T-helper 1 cell treated with Interleukin-12 subunit alpha and Interleukin-12 subunit beta and Interleukin-4 antibody, amounts not matched to agents 30 ng/mL and 1 ng/mL, for 36 hours (primary cell): Measurements from ENCODE around the gene C4BPB. TPM values are rescaled to one million over a fixed set of nuclear protein-coding genes. Genes with fewer than 3 reads are reported as not detected.

Experiments
- intact Hi-C: fragments of 100-400 bp; cut with micrococcal nuclease; formaldehyde crosslinking; loops from one replicate; pipeline ENCODE4 v1.15.1; 2024
- total RNA-seq: library from RNA; stranded (reverse); gene quantifications from 2 replicates; pipeline ENCODE4 v1.2.3, GENCODE V29; 2022

Gene C4BPB
- total RNA-seq, 1 donor from 2014 or later, result 15.6 TPM

DNA sequence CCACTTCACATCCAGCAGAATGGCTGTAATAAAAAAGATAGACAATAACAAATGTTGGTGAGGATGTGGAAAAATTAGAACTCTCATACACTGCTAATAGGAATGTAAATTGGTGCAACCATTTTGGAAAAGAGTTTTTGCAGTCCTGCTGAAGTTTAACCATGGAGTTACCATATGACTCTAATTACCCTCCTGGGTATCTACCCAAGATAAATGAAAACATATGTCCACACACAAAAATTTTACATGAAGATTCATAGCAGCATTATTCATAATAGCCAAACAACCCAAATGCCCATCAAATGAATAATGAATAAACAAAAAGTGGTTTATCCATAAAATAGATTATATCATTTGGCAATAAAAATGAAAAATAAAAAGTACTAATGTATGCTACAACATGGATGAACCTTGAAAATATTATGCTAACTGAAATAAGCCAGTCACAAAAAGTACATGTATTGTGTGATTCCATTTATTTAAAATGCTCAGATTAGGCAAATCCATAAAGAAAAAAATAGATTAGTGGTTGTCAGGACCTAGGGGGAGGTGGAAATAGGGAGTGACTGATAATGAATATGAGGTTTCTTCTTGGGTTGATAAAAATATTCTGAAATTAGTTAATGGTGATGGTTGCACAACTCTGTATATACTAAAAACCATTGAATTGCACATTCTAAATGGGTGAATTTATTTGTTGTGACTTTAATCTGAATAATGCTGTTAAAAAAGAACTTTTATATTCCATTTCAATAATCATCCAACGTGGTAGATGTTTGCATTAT is 41.8 kb downstream of the C4BPB start:
- intact Hi-C loops, result no loop called here

DNA sequence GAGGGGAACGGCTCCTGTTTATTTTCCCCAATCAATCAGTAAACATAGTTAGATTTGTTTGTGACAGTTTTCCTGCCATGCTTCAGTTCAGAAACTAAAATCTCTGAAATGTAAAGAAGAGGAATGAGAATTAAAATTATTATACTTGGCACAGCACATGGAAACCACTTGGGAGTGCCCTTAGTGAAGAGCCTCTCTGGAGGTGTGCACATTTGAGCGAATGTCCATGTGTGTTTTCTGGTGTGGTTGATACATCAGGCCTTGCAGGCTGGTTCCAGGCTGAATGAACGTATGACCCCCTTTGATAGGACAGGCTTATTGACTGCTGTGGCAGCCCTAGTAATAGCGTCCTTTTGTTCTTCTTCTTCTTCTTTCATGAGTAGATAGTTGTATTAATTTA is 42.5 kb downstream of the C4BPB start:
- intact Hi-C loops, result no loop called here

DNA sequence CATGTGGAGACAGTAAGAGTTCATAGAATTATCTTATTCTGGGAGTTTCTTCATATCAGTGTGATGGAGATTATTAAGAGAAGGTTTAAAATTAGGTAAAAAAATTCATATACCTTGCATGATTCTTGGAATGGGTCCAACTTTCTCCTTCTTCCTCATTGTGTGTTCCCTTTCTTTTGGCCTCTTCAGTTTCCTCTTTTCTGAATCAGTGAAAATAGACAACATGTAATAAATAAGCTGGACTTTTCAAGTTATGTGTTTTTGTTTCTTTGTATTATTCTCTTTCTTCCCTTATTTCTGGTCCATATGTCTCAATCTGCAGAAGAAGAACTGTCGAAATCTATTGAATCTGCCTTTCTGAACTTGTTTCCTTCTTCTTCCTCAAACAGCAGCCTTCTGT is 45.9 kb downstream of the C4BPB start:
- intact Hi-C loops, result no loop called here

DNA sequence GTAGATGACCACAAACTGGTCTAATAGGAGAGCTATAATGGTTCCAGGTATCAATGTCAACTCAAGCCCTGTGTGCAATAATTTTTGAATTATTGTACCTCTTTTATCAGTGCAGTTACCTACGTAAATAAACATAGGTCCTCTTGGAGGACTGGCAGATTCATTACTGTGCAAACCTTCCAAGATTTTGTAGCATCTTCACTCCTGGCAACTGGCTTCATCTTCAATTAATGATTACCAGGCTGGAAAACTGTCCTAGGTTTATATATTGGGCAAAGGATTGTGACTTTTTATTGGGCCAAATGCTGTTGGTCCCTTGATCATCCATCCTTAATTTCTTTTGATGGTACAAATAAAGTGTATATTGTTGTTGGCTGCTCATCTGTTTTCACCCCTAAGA is 51.0 kb downstream of the C4BPB start:
- intact Hi-C loops, result no loop called here

DNA sequence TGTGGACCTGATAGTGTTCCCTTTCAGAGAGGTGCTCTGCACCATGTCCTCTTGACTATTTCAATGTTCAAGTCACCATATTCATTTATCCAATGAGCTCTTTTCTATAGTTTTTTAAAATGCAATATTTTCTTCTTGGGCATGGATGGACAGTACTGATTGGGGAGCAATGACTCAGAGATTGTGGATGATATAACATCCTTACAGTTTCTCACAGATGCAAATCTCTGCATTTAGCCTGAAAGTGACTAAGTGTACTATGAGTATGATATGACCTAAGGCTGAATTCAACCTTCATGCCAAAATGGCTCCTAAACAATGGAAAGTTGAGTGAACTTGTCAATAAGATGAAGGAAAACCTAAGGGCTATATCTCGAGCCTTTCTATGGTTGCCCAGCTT is 51.9 kb downstream of the C4BPB start:
- intact Hi-C loops, result no loop called here

DNA sequence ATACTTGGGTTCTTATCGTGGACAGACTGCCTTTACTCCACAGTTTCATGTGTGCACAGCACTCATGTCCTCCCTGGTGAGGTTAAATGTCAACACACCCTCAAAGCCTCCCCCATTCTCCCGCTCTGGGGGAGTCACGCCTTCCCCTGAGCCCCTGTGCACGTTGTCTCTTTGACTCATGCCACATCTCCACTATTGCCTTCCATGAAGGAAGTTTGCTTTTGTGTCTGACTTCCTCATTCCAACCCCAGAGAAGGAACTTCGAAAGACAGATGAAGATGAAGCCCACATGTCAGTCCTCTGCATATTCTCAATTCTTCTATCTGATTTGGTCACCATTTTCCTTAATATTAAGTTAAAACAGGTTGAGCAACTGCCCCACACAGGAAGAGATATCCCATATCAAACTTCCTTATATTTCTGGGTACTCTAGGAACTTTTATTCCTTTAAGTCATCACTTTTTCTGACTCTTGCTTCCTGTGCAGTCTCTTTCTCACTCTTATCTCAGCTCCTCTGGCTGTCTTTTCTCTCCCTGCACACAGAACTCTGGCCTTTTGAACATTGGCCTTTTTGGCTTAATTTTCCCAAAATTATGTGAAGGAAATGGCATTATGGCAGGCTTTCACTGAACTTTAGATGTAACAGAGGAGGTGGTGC is 56.9 kb downstream of the C4BPB start:
- intact Hi-C loops, result no loop called here

Other genes starting within 250 kb of the C4BPB start
- not detected in 2 replicates for gene IL20, start 223.2 kb upstream of the C4BPB start, total RNA-seq
- gene IL24, start 191.4 kb upstream of the C4BPB start, total RNA-seq, result 0.25 and 0.39 TPM in 2 replicates
- 65.7 and 70.9 TPM in 2 replicates for gene FCMR, start 166.9 kb upstream of the C4BPB start, total RNA-seq
- 0.05 TPM in 1 of 2 replicates, not detected in the other for gene PIGR, start 142.4 kb upstream of the C4BPB start, total RNA-seq
- gene FCAMR, start 118.4 kb upstream of the C4BPB start, total RNA-seq, result 0.15 and 0.17 TPM in 2 replicates
- gene C1orf116, start 56.1 kb upstream of the C4BPB start, total RNA-seq, result not detected in 2 replicates
- 8.0 and 8.2 TPM in 2 replicates for gene YOD1, start 37.7 kb upstream of the C4BPB start, total RNA-seq
- gene PFKFB2, start 35.6 kb upstream of the C4BPB start, total RNA-seq, result 4.9 and 5.0 TPM in 2 replicates
- not detected in 2 replicates for gene C4BPA, start 15.4 kb downstream of the C4BPB start, total RNA-seq
- 142 and 143 TPM in 2 replicates for gene CD55, start 232.8 kb downstream of the C4BPB start, total RNA-seq